Neural cell (in vitro differentiated cells): ENCODE data around the gene FAM20C. TPM values are rescaled to one million over a fixed set of nuclear protein-coding genes. Genes with fewer than 3 reads are reported as not detected.
A peak's percentile ranks its signal among the peaks of the same experiment; 100 is the strongest.
"Not testable (repeated sequence)": the region's sequence is repeated elsewhere in the genome, so short reads cannot be mapped to it uniquely, and the experiment has no call there.

Experiments used
- H2AFZ ChIP-seq: fragments of 200-600, 300-800 bp; sonication (generic), shearing (Covaris generic); 2 replicates; pipeline ENCODE4 v1.6.0; 2014; ENCODE audit warnings: low read depth, mild to moderate bottlenecking, antibody characterized with exemption, low read length, moderate library complexity
- H3F3A ChIP-seq: fragments of 200-600 bp; shearing (Covaris generic); 2 replicates; pipeline ENCODE4 v1.6.1; 2016; ENCODE audit warnings: mild to moderate bottlenecking, moderate library complexity, mixed read lengths, antibody characterized with exemption, low read length; ENCODE audit not compliant: insufficient read depth, poor library complexity, severe bottlenecking
- H3K27ac ChIP-seq: fragments of 200-600, 300-800 bp; sonication (generic), shearing (Covaris generic); 2 replicates; pipeline ENCODE4 v1.5.1; 2014; ENCODE audit warnings: mild to moderate bottlenecking, low read length, moderate library complexity
- H3K27me3 ChIP-seq: fragments of 300-800, 200-600 bp; sonication (generic), shearing (Covaris generic); 2 replicates; pipeline ENCODE4 v1.6.0; 2014; ENCODE audit warnings: mild to moderate bottlenecking, low read depth, low read length, moderate library complexity; ENCODE audit not compliant: insufficient read depth
- H3K36me3 ChIP-seq: fragments of 300-800, 200-600 bp; sonication (generic), shearing (Covaris generic); 2 replicates; pipeline ENCODE4 v1.5.1; 2014; ENCODE audit warnings: mild to moderate bottlenecking, antibody characterized with exemption, low read length, moderate library complexity; ENCODE audit not compliant: insufficient read depth
- H3K4me2 ChIP-seq: fragments of 300-800, 200-600 bp; sonication (generic), shearing (Covaris generic); 2 replicates; pipeline ENCODE4 v1.6.0; 2014; ENCODE audit warnings: mild to moderate bottlenecking, low read length
- H3K4me3 ChIP-seq: fragments of 300-800, 200-600 bp; sonication (generic), shearing (Covaris generic); 2 replicates; pipeline ENCODE4 v1.5.1; 2014; ENCODE audit warnings: mild to moderate bottlenecking, low read length, moderate library complexity
- H3K79me2 ChIP-seq: fragments of 200-600 bp; shearing (Covaris generic); replicated peaks from 2 replicates; pipeline ENCODE4 v1.6.0; 2014; ENCODE audit warnings: mild to moderate bottlenecking, low read length, moderate library complexity; ENCODE audit not compliant: insufficient read depth
- H3K9ac ChIP-seq: fragments of 300-800, 200-600 bp; sonication (generic), shearing (Covaris generic); 2 replicates; pipeline ENCODE4 v1.6.1; 2016; ENCODE audit warnings: mild to moderate bottlenecking, low read length, mixed read lengths
- H3K9me2 ChIP-seq: fragments of 200-600 bp; shearing (Covaris generic); 2 replicates; pipeline ENCODE4 v1.6.1; 2016; ENCODE audit warnings: mild to moderate bottlenecking, low read length, mixed read lengths; ENCODE audit not compliant: insufficient read depth
- H3K9me3 ChIP-seq: fragments of 200-600, 300-800 bp; sonication (generic), shearing (Covaris generic); 2 replicates; pipeline ENCODE4 v1.6.1; 2016; ENCODE audit warnings: mild to moderate bottlenecking, mixed run types, low read length, moderate library complexity, mixed read lengths
- H4K20me1 ChIP-seq: fragments of 200-600 bp; shearing (Covaris generic); 2 replicates; pipeline ENCODE4 v1.6.1; 2016; ENCODE audit warnings: mild to moderate bottlenecking, mixed run types; ENCODE audit not compliant: insufficient read depth
- CTCF ChIP-seq: fragments of 450-650 bp; IDR thresholded peaks from 2 replicates; pipeline ENCODE4 v1.5.1; 2014; ENCODE audit warnings: antibody characterized with exemption, mild to moderate bottlenecking, moderate library complexity; ENCODE audit not compliant: poor library complexity, severe bottlenecking
- EP300 ChIP-seq: fragments of 450-650 bp; conservative IDR thresholded peaks from 2 replicates; pipeline ENCODE4 v1.6.1; 2014; ENCODE audit warnings: antibody characterized with exemption, mild to moderate bottlenecking, moderate library complexity; ENCODE audit not compliant: poor library complexity, severe bottlenecking
- EZH2 ChIP-seq: fragments of 200-600, 300-800 bp; shearing (Covaris generic), sonication (generic); IDR thresholded peaks from 2 replicates; pipeline ENCODE4 v1.6.1; 2014; ENCODE audit warnings: antibody characterized with exemption, low read length, borderline replicate concordance, mild to moderate bottlenecking; ENCODE audit not compliant: insufficient read depth, poor library complexity, severe bottlenecking
- MXI1 ChIP-seq: fragments of 450-650 bp; conservative IDR thresholded peaks from 2 replicates; pipeline ENCODE4 v1.6.1; 2014; ENCODE audit warnings: antibody characterized with exemption, mild to moderate bottlenecking; ENCODE audit not compliant: poor library complexity, severe bottlenecking
- POLR2AphosphoS5 ChIP-seq: IDR thresholded peaks from 2 replicates; pipeline ENCODE4 v1.6.1; 2012
- RAD21 ChIP-seq: fragments of 450-650 bp; conservative IDR thresholded peaks from 2 replicates; pipeline ENCODE4 v1.6.1; 2014; ENCODE audit warnings: antibody characterized with exemption, mild to moderate bottlenecking, moderate library complexity
- REST ChIP-seq: IDR thresholded peaks from 2 replicates; pipeline ENCODE4 v1.6.1; 2012; ENCODE audit warnings: borderline replicate concordance
- SMC3 ChIP-seq: fragments of 450-650 bp; conservative IDR thresholded peaks from 2 replicates; pipeline ENCODE4 v1.6.1; 2014; ENCODE audit warnings: antibody characterized with exemption, mild to moderate bottlenecking, moderate library complexity; ENCODE audit not compliant: poor library complexity
- TAF1 ChIP-seq: IDR thresholded peaks from 2 replicates; pipeline ENCODE4 v1.6.1; 2012; ENCODE audit warnings: low read depth
- polyA plus RNA-seq: library from polyadenylated mRNA; depleted of rRNA; stranded (reverse); fragments of >200 nt; gene quantifications from 2 replicates; pipeline ENCODE4 v1.2.3, GENCODE V29; 2014

FAM20C gene
- polyA plus RNA-seq, 1 donor from 2014 or later = 22.7 TPM

DNA sequence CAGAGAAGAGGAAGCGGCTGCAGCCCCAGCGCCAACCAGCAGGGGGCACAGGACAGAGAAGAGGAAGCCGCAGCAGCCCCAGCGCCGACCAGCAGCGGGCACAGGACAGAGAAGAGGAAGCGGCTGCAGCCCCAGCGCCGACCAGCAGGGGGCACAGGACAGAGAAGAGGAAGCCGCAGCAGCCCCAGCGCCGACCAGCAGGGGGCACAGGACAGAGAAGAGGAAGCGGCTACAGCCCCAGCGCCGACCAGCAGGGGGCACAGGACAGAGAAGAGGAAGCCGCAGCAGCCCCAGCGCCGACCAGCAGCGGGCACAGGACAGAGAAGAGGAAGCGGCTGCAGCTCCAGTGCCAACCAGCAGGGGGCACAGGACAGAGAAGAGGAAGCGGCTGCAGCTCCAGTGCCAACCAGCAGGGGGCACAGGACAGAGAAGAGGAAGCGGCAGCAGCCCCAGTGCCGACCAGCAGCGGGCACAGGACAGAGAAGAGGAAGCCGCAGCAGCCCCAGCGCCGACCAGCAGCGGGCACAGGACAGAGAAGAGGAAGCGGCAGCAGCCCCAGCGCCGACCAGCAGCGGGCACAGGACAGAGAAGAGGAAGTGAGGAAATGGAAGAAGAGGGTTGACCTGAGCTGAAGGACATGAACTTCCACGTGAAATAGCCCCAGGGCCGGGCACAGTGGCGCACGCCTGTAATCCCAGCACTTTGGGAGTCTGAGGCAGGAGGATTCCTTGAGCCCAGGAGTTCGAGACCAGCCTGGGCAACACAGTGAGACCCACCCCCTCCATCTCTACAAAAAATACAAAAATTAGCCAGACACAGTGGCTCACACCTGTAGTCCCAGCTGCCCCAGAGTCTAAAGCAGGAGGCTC, 71.3 kb downstream of the FAM20C start:
- not testable (repeated sequence) for H3K27ac ChIP-seq, H3K9me3 ChIP-seq, H4K20me1 ChIP-seq

DNA sequence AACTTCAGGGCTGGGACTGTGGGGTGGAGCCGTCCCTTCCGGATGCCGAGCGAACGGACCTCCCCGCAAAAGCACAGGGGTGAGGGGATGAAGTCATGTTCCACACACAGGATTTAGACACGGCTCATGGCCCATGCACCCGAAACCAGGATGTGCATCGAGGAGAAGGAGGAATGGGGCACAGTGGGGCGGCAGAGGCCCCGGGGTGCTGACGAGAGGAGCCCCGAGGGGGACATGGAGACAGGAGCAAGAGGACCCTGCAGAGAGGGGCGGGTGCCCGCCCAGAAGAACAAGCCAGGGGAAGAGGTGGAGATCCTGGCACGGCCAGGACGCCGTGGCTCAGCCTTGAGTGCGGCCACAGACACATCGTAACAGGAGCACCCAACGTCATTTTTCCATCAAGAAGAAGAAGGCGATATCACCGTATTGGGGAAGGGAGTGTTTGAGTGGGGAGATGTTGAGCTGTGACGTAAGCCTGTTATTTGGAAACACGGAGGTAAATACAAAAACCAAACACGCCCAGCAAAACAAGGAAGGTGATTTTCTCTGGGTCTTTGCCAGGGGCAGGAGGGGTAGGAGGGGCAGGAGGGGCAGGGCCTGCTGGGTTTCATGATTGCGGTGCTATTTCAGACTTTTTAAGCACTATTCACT, 72.3 kb downstream of the FAM20C start:
- Histone ChIP-seq H3K27ac (no peak overlapping the region), H3K27me3 (no peaks in the 10 kb centered on the region), H3K9ac (no peak overlapping the region), H2AFZ (no peak overlapping the region), H3K36me3 (peaks cover 12% of the 10 kb centered on the region), H3K79me2 (no peaks in the 10 kb centered on the region), H3K4me3 (no peak overlapping the region), H3F3A (no peaks in the 10 kb centered on the region), H3K9me2 (no peaks in the 10 kb centered on the region), H3K9me3 (peaks cover 6% of the 10 kb centered on the region), H3K4me2 (no peak overlapping the region), H4K20me1 (no peaks in the 10 kb centered on the region)
- no peak for TF ChIP-seq CTCF
- TF ChIP-seq POLR2AphosphoS5 = no peak
- no peak for TF ChIP-seq MXI1
- TF ChIP-seq EZH2 = no peak
- no peak for TF ChIP-seq RAD21
- no peak for TF ChIP-seq REST
- no peak for TF ChIP-seq SMC3
- no peak for TF ChIP-seq TAF1
- no peak for TF ChIP-seq EP300

More for the DNA sequence above, 71.3 kb downstream of the FAM20C start:
- H3K4me3 ChIP-seq, H3K27me3 ChIP-seq, H3K79me2 ChIP-seq, H3K9me2 ChIP-seq, H2AFZ ChIP-seq, H3K4me2 ChIP-seq, H3F3A ChIP-seq, H3K9ac ChIP-seq: not testable (repeated sequence)
- peaks cover 12% of the 10 kb centered on the region for H3K36me3 ChIP-seq
- TF ChIP-seq CTCF = peak; percentile 28
